Measurements from ENCODE around the gene GSTA4. TPM values are rescaled to one million over a fixed set of nuclear protein-coding genes. Genes with fewer than 3 reads are reported as not detected.

Gene GSTA4
- total and polyA plus RNA-seq, 4 donors = 7.9 to 22.7 (median 16.8) TPM

DNA sequence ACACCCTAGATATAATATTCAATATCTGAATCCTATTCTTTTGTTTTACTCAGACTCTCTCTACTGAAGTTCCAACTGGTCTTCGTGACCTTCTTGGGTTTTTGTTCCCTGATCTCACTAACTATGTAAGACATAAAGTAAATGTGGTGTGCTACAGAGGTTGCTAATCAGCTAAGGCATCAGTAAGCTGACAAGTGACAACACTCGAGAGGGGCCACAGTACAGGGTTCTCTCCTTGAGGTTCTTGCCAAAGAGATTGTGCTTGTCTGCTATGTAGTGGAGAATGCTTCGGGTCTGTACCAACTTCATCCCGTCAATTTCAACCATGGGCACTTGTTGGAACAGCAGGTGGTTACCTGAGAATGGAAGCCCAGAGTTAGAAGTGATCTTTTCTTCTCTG is 9.9 kb downstream of the GSTA4 start:
- no peak overlapping the region for H3K4me3 ChIP-seq (ENCODE audit: low read depth in 1 of 3, low read length in 3 of 3)
- TF ChIP-seq CTCF (IDR thresholded peaks at IDR 0.05; ENCODE audit: low read depth, low read length, missing input control) (no peak), ZBTB33 (IDR thresholded peaks at IDR 0.05) (no peak), HNF4A (conservative IDR thresholded peaks at IDR 0.05) (no peak), TAF1 (conservative IDR thresholded peaks at IDR 0.05) (no peak)
- H3K4me1 ChIP-seq (ENCODE audit: control insufficient read depth in 4 of 4, insufficient read depth in 4 of 4, low read length in 3 of 4) = no peaks in the 10 kb centered on the region
- H3K9me3 ChIP-seq (ENCODE audit: control insufficient read depth in 4 of 4, low read length in 3 of 4) = no peaks in the 10 kb centered on the region
- WGBS = 94% methylated on average over 4 of the region's 4 CpGs
- H3K27ac ChIP-seq (ENCODE audit: low read depth in 1 of 2, low read length in 2 of 2) = no peak overlapping the region
- no peak overlapping the region for H3K9ac ChIP-seq (ENCODE audit: low read depth in 1 of 2, low read length in 2 of 2)
- no peak for DNase-seq (ENCODE audit: low spot score)
- no peaks in the 10 kb centered on the region for H3K27me3 ChIP-seq (ENCODE audit: control insufficient read depth in 4 of 4, insufficient read depth in 4 of 4, low read length in 3 of 4)
- H3K36me3 ChIP-seq (ENCODE audit: control insufficient read depth in 4 of 4, insufficient read depth in 3 of 4, low read depth in 1 of 4, low read length in 3 of 4) = peaks cover 3 to 10% (median 6%) of the 10 kb centered on the region in 4 donors

GRCh38 chr6:52984247-52984646 is 10.8 kb downstream of the GSTA4 start:
- TF ChIP-seq SP1 (IDR thresholded peaks at IDR 0.05) (no peak), YY1 (IDR thresholded peaks at IDR 0.05) (no peak), EGR1 (IDR thresholded peaks at IDR 0.05; ENCODE audit: low read depth in 2 of 2) (no peak), JUND (IDR thresholded peaks at IDR 0.05) (no peak), RAD21 (IDR thresholded peaks at IDR 0.05) (no peak), ZBTB33 (IDR thresholded peaks at IDR 0.05) (no peak), CTCF (IDR thresholded peaks at IDR 0.05; ENCODE audit: low read depth, low read length, missing input control) (no peak), GABPA (IDR thresholded peaks at IDR 0.05 in 1 of 2, conservative IDR thresholded peaks at IDR 0.05 in 1 of 2) (no peak), FOXA1 (IDR thresholded peaks at IDR 0.05) (no peak), FOXA2 (IDR thresholded peaks at IDR 0.05) (no peak), ATF3 (IDR thresholded peaks at IDR 0.05) (no peak), HNF4G (IDR thresholded peaks at IDR 0.05) (no peak), RXRA (IDR thresholded peaks at IDR 0.05) (no peak), TAF1 (conservative IDR thresholded peaks at IDR 0.05) (no peak)
- TF ChIP-seq, protein P1, sequence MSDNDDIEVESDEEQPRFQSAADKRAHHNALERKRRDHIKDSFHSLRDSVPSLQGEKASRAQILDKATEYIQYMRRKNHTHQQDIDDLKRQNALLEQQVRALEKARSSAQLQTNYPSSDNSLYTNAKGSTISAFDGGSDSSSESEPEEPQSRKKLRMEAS (IDR thresholded peaks at IDR 0.05) = no peak
- TF ChIP-seq, protein P2, sequence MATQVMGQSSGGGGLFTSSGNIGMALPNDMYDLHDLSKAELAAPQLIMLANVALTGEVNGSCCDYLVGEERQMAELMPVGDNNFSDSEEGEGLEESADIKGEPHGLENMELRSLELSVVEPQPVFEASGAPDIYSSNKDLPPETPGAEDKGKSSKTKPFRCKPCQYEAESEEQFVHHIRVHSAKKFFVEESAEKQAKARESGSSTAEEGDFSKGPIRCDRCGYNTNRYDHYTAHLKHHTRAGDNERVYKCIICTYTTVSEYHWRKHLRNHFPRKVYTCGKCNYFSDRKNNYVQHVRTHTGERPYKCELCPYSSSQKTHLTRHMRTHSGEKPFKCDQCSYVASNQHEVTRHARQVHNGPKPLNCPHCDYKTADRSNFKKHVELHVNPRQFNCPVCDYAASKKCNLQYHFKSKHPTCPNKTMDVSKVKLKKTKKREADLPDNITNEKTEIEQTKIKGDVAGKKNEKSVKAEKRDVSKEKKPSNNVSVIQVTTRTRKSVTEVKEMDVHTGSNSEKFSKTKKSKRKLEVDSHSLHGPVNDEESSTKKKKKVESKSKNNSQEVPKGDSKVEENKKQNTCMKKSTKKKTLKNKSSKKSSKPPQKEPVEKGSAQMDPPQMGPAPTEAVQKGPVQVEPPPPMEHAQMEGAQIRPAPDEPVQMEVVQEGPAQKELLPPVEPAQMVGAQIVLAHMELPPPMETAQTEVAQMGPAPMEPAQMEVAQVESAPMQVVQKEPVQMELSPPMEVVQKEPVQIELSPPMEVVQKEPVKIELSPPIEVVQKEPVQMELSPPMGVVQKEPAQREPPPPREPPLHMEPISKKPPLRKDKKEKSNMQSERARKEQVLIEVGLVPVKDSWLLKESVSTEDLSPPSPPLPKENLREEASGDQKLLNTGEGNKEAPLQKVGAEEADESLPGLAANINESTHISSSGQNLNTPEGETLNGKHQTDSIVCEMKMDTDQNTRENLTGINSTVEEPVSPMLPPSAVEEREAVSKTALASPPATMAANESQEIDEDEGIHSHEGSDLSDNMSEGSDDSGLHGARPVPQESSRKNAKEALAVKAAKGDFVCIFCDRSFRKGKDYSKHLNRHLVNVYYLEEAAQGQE (IDR thresholded peaks at IDR 0.05) = no peak
- H3K36me3 ChIP-seq (ENCODE audit: control insufficient read depth in 4 of 4, insufficient read depth in 3 of 4, low read depth in 1 of 4, low read length in 3 of 4) = peaks cover 3 to 10% (median 6%) of the 10 kb centered on the region in 4 donors
- 84% methylated on average over 3 of the region's 3 CpGs for WGBS
- no peaks in the 10 kb centered on the region for H3K9me3 ChIP-seq (ENCODE audit: control insufficient read depth in 4 of 4, low read length in 3 of 4)
- H3K4me3 ChIP-seq (ENCODE audit: low read depth in 1 of 3, low read length in 3 of 3) = no peak overlapping the region
- no peak overlapping the region for H3K27ac ChIP-seq (ENCODE audit: low read depth in 1 of 2, low read length in 2 of 2)
- H3K4me1 ChIP-seq (ENCODE audit: control insufficient read depth in 4 of 4, insufficient read depth in 4 of 4, low read length in 3 of 4) = no peaks in the 10 kb centered on the region
- no peak overlapping the region for H3K9ac ChIP-seq (ENCODE audit: low read depth in 1 of 2, low read length in 2 of 2)
- no peaks in the 10 kb centered on the region for H3K27me3 ChIP-seq (ENCODE audit: control insufficient read depth in 4 of 4, insufficient read depth in 4 of 4, low read length in 3 of 4)
- no peak for DNase-seq (ENCODE audit: low spot score)
